ENCODE results near the gene CDC25C. TPM values are rescaled to one million over a fixed set of nuclear protein-coding genes. Genes with fewer than 3 reads are reported as not detected.
"Not testable (repeated sequence)": the region's sequence is repeated elsewhere in the genome, so short reads cannot be mapped to it uniquely, and the experiment has no call there.

CDC25C gene
- total RNA-seq, 1 donor from 2014 or later: not detected

DNA sequence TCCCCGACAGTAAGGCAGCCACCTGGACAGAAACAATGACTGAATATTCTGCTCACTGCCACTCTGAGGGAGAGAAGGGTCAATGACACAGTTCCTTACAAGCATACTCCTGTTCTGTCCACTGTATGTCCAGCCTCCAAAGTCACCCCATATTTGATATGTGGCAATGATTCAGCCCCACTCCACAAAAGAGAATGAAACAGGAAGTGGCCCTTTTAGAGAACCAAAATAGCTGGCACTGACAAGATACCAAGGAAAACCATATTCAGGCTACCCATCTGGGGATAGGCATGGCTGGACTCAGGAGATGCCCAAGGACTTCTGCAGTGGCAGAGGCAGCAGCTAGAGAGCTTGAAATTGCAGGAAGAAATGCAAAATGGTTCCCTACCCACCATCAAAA is 44.4 kb downstream of the CDC25C start:
- intact Hi-C loops (cut with micrococcal nuclease): no loop called here
- DNase-seq: no peak
- ATAC-seq: no peak

DNA sequence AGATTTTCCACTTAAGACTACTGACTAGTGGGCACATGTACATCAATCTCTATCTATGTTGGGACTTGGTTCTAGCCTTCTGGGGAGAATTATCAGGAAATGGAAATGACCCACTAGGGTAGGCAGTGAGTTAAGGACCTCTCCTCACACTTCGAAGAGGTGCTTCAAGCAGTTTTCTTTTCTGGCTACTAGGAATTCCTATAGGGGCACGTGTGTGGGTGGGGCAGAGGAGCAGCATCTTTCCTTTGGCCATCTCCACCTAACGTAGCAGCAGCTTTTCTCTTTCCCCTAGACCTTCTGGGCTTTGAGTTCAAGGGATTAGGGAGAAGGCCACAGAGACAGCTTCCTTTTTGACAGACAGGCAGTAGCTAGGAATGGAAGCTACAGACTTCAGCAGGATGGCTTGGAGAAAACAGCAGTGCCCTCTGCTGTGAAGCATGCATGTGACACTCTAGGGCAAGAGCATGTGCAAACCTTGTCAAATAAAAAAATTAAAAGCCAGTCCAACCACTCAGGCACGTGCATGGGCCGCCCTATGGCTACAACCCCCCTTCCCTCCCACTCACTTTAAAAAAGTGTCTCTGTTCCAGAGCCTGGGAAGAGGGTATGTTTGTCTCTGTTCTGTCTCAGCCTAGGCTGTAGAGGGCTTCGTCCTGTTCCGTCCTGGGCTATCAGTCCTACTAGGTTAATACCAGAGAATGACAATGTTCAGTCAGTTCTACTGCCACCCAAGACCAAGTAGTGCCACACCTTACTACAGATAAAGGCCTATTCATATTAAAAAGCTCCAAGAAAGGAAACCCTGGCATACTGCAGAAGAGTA is 48.5 kb downstream of the CDC25C start:
- DNase-seq (peak; percentile 38), ATAC-seq (peak; percentile 88)

GRCh38 chr5:138280915-138281314 is 50.7 kb downstream of the CDC25C start:
- ATAC-seq (no peak), DNase-seq (no peak)
- intact Hi-C loops (cut with micrococcal nuclease): no loop called here

More for the DNA sequence above, 48.5 kb downstream of the CDC25C start:
- intact Hi-C loops (cut with micrococcal nuclease): no loop called here

GRCh38 chr5:138276402-138277054 is 55.1 kb downstream of the CDC25C start:
- ATAC-seq: peak; percentile 75
- DNase-seq: no peak
- intact Hi-C loops (cut with micrococcal nuclease): loop anchor here (10.0 kb wide), 1 partner anchor 52 kb away; no protein-coding TSS in a partner anchor

DNA sequence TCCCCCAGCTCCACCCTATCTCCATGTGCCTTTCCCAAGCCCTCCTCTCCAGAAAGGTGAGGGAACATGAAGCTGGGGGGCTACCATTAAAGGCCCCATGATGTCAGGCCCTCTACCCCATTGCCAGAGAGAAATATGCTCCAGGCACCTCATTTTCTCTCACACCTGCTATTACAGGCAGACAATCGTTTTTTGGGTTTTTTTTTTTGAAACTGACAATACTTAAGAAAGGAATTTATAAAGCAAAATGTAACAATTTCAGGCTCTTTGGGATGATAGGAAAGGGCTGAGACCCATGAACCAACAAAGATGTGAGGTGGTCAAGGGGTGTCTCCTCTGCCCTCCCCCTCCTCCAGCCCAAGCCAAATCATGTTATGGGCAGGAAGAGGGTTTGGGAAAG is 55.7 kb downstream of the CDC25C start:
- no peak for ATAC-seq
- DNase-seq: no peak
- intact Hi-C loops (cut with micrococcal nuclease): loop anchor here (10.0 kb wide), 1 partner anchor 51 kb away; no protein-coding TSS in a partner anchor

- DNase-seq (no peak), ATAC-seq (peak; percentile 52)
- intact Hi-C loops (cut with micrococcal nuclease): loop anchor here (10.0 kb wide), 1 partner anchor 51 kb away; no protein-coding TSS in a partner anchor
These were observed 56.2 kb downstream of the CDC25C start for GRCh38 chr5:138275379-138275782.

GRCh38 chr5:138274189-138274853 is 57.3 kb downstream of the CDC25C start, which contains the start of gene GFRA3:
GFRA3 (minus strand) TSS chr5:138274621; CDS start chr5:138274424, 197 bp downstream.
- intact Hi-C loops (cut with micrococcal nuclease): loop anchor here (10.0 kb wide), 1 partner anchor 50 kb away; no protein-coding TSS in a partner anchor
- DNase-seq: no peak
- peak; percentile 43 for ATAC-seq

DNA sequence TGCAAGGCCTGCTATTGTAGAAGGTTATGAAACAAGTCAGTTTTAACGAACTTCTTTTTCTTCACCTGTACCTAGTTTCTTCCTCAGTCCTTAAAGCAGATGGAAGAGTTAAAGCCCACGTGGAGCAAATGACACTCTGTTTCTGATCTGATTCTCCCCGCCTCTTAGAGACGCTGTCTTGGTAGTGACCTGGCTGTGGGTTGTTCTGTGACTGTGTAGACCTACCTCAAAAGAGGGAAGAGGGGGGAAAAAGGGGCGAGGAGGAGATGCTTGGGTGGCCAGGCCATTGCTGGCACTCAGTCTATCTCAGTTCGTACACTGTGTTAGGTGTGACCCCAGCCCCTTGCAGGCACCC is 57.8 kb downstream of the CDC25C start:
- intact Hi-C loops (cut with micrococcal nuclease): loop anchor here (10.0 kb wide), 1 partner anchor 49 kb away; no protein-coding TSS in a partner anchor
- DNase-seq: no peak
- ATAC-seq: no peak

DNA sequence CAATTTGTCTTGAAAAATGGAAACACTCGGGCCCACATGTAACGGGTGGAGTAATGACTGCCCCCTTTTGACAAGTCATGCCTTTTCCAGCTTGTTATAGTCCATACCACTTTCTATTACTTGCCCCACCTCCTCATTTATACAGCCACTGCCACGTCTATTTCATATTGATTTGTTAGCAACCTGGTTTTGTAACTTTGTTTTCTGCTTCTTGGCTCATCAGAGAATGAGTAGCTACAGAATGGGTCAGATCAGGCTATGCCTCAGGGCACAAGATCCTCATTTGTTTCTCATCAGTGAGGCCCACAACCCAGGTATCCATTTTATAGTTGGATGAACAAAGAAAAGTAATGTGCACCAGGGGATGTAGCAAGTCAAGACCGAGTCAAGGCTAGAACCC is 58.9 kb downstream of the CDC25C start:
- DNase-seq: no peak
- ATAC-seq: no peak
- intact Hi-C loops (cut with micrococcal nuclease): loop anchor here (10.0 kb wide), 1 partner anchor 48 kb away; no protein-coding TSS in a partner anchor

GRCh38 chr5:138271281-138271680 is 60.3 kb downstream of the CDC25C start:
- intact Hi-C loops (cut with micrococcal nuclease): loop anchor here (10.0 kb wide), 1 partner anchor 46 kb away; no protein-coding TSS in a partner anchor
- ATAC-seq (no peak), DNase-seq (no peak)

- intact Hi-C loops (cut with micrococcal nuclease): no loop called here
- ATAC-seq: no peak
- DNase-seq: no peak
These were observed 67.4 kb downstream of the CDC25C start for GRCh38 chr5:138264183-138264582.

GRCh38 chr5:138263581-138263980 is 68.0 kb downstream of the CDC25C start:
- ATAC-seq: no peak
- DNase-seq: no peak
- intact Hi-C loops (cut with micrococcal nuclease): no loop called here

GRCh38 chr5:138258704-138259292 is 72.8 kb downstream of the CDC25C start:
- intact Hi-C loops (cut with micrococcal nuclease): no loop called here
- DNase-seq (no peak), ATAC-seq (no peak)

GRCh38 chr5:138257583-138257982 is 74.0 kb downstream of the CDC25C start:
- DNase-seq (no peak), ATAC-seq (no peak)
- intact Hi-C loops (cut with micrococcal nuclease): no loop called here

DNA sequence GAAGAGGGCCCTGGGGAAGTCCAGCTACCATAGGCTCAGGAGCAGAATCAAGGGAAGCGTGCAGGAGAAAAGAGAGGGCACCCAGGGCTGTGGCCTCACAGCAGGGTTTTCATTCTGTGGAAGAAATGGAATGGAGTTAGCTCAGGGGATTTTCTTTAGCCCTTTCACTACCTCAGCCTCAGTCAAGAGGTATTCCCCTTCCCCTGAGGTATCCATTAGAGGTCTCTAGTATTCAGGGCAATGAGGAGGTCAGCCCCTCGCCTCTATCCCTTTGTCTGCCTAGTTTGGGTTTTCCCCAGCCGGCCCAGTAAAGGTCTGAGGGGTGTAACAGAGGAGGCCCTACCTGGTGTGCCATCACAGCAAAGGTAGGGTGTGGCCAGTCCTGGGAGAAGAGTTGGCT is 78.7 kb downstream of the CDC25C start:
- ATAC-seq: no peak
- intact Hi-C loops (cut with micrococcal nuclease): no loop called here
- DNase-seq: no peak

- ATAC-seq; DNase-seq; intact Hi-C loops (cut with micrococcal nuclease): not testable (repeated sequence)
These were observed 83.8 kb downstream of the CDC25C start for GRCh38 chr5:138247800-138248199.

DNA sequence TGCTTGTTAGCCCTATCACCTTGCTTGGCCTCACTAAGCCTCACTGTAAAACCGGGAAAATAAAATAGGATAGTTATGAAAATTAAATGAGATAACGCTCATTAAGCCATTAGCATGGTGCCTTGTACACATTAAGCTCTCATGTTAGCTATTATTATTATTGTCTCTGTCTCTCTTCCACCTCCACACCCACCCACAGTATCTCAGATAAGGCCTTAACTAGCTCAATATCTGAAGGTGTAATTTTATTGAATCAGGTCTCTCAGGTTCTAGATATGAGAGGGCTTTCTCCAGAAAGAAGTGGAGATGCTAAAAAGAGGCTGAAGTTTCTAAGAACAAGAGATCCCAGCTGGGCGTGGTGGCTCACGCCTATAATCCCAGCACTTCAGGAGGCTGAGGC is 84.8 kb downstream of the CDC25C start:
- ATAC-seq (no peak), DNase-seq (no peak)
- intact Hi-C loops (cut with micrococcal nuclease): no loop called here

GRCh38 chr5:138246334-138246733 is 85.3 kb downstream of the CDC25C start:
- intact Hi-C loops (cut with micrococcal nuclease): no loop called here
- ATAC-seq (no peak), DNase-seq (no peak)

DNA sequence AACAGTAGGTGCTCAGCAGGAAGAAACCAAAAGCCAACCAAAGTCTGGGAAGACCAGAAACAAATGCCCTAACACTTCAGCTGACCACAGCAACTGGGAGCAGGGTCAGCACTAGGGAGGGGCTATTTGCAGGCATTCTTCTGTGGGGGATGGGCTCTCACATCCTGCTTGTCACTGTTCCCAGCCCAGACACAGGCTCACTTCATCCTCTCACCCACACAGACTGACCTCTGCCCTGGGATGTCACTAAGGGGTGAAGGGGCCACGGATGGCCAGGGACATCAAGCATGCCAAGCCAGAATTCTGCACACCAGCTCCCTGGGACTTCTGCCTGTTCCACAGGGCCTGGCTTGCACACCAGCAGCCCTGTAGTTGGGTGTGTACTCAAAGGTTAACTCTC is 85.9 kb downstream of the CDC25C start:
- intact Hi-C loops (cut with micrococcal nuclease): no loop called here
- DNase-seq (no peak), ATAC-seq (no peak)

All from left ventricle myocardium superior (tissue), 1 donor.